Aorta (tissue), 5 donors: Measurements from ENCODE around the gene ANKH. TPM values are rescaled to one million over a fixed set of nuclear protein-coding genes. Genes with fewer than 3 reads are reported as not detected.

ENCODE experiments used
- ATAC-seq: fragments of 200-7000 bp; cut with Tn5 transposase; one replicate; pipeline ENCODE4 v1.9.1; 2022; ENCODE audit warnings: moderate library complexity; ENCODE audit not compliant: low FRiP score
- DNase-seq, 2 donors: peaks; one replicate each; pipeline ENCODE4 v3.0.0-alpha.2; 2020
- H3K27ac ChIP-seq, 2 donors: one replicate each; pipeline ENCODE4 v1.5.1; 2013; ENCODE audit warnings: low read length in 2 of 2, mild to moderate bottlenecking in 2 of 2, moderate library complexity in 2 of 2, control low read depth in 1 of 2, inconsistent platforms in 1 of 2, low read depth in 1 of 2
- H3K27me3 ChIP-seq, 2 donors: one replicate each; pipeline ENCODE4 v1.6.1; 2013; ENCODE audit warnings: control low read depth in 1 of 2, low read length in 1 of 2, mild to moderate bottlenecking in 1 of 2, moderate library complexity in 1 of 2; ENCODE audit not compliant: insufficient read depth in 2 of 2, control insufficient read depth in 1 of 2
- H3K36me3 ChIP-seq, 2 donors: one replicate each; pipeline ENCODE4 v1.6.1; 2013; ENCODE audit warnings: control low read depth in 1 of 2, low read length in 1 of 2, mild to moderate bottlenecking in 1 of 2; ENCODE audit not compliant: insufficient read depth in 2 of 2, control insufficient read depth in 1 of 2
- H3K4me1 ChIP-seq, 2 donors: one replicate each; pipeline ENCODE4 v1.6.1; 2013; ENCODE audit warnings: low read length in 2 of 2, control low read depth in 1 of 2, mild to moderate bottlenecking in 1 of 2, moderate library complexity in 1 of 2; ENCODE audit not compliant: insufficient read depth in 2 of 2, control insufficient read depth in 1 of 2
- H3K4me3 ChIP-seq, 2 donors: one replicate each; pipeline ENCODE4 v1.5.1; 2013; ENCODE audit warnings: low read length in 2 of 2, control low read depth in 1 of 2, mild to moderate bottlenecking in 1 of 2
- H3K9me3 ChIP-seq: one replicate; pipeline ENCODE4 v1.6.1; 2013; ENCODE audit warnings: mild to moderate bottlenecking, low read length; ENCODE audit not compliant: control insufficient read depth
- WGBS, 2 donors: extraction: QIAGEN DNeasy Blood & Tissue Kit; methylation state at CpG; one replicate each; pipeline ENCODE4 v1.1.7; 2013; 5-methylcytosine and 5-hydroxymethylcytosine counted together
- intact Hi-C, 2 donors: fragments of 100-400 bp; cut with DNase I; formaldehyde crosslinking; loops; one replicate each; pipeline versions ENCODE4 v1.14.2 to v1.15.0; 2022
- polyA plus RNA-seq, 2 donors: library from polyadenylated mRNA; stranded (reverse); fragments of 200-250 nt; gene quantifications; one replicate each; pipeline ENCODE4 v1.2.3, GENCODE V29; 2013
- total RNA-seq, 2 donors: library from RNA; stranded (reverse); fragmentation: NEBNext Ultra II Directional; extraction: Animal tissue kit (Norgen Biotek cat#: 25700); gene quantifications; one replicate each; pipeline ENCODE4 v1.2.1, GENCODE V29; 2021
- donor health status: healthy with polysubstance abuse.
- donor health status: Bipolar disorder and iron deficiency.
- donor health status: DM: no; HTN: no; CAD: no.
- donor health status: DM: no; HTN: no; CAD: no.
- donor health status: DM: yes; HTN: yes; CAD: no.

The ANKH gene
- total and polyA plus RNA-seq, 4 donors: 63.7 to 257 (median 167) TPM

GRCh38 chr5:14831006-14831338, 40.6 kb downstream of the ANKH start:
- no peak overlapping the region for H3K4me3 ChIP-seq

DNA sequence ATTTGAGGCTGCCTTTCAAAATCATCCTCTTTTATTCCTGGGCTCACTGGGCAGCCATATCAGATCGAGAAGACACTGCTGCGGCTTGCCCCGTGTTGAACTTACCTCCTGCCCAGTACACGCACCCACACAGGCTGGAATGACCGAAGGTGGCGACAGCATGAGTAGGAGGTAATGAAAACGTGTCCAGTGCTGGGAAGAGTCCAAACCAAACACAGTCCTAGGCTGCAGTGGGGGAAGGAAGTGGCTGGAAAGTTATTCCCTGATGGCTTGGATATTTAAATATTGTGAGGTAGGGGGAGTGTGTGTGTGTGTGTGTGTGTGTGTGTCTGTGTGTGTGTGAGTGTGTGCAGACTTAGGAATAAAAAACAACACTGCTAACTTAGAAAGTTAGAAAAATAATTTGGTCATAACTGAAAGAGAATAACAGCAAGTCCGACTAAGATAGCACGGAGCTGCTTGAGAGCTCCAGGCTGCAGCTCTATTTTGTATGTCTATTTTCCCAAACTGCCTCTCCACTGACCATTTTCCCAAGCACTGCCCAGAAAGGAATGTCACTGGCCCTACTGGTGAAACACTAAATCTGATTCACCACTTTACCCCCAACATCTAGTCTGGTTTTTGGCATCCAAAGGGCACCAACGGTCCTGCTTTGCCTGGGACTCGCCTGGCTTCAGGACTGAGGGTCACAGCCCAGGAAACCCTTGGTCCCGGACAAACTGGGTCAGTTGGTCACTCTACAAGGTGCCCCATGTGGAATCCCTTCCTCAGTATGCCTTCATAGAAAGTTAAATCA, 41.2 kb downstream of the ANKH start:
- ATAC-seq: peak; percentile 63
- H3K27ac ChIP-seq: peak overlapping the region in 1 of 2 donors; percentile 22
- 5 to 7% methylated on average over 12 of the region's 12 CpGs for WGBS, 2 donors
- H3K36me3 ChIP-seq: no peaks in the 10 kb centered on the region
- intact Hi-C loops: no loop called here
- peaks cover 0 to 10% of the 10 kb centered on the region in 2 donors for H3K4me1 ChIP-seq
- no peaks in the 10 kb centered on the region for H3K27me3 ChIP-seq
- peak overlapping the region in 1 of 2 donors; percentile 0 for H3K4me3 ChIP-seq
- DNase-seq: no peak
- no peaks in the 10 kb centered on the region for H3K9me3 ChIP-seq

More at GRCh38 chr5:14831006-14831338, 40.6 kb downstream of the ANKH start:
- intact Hi-C loops: no loop called here
- WGBS, 2 donors: 48 to 49% methylated on average over 2 of the region's 2 CpGs
- Histone ChIP-seq H3K9me3 (no peaks in the 10 kb centered on the region), H3K27ac (peak overlapping the region in 1 of 2 donors; percentile 22), H3K4me1 (peaks cover 0 to 10% of the 10 kb centered on the region in 2 donors), H3K27me3 (no peaks in the 10 kb centered on the region), H3K36me3 (no peaks in the 10 kb centered on the region)
- DNase-seq (no peak), ATAC-seq (no peak)

DNA sequence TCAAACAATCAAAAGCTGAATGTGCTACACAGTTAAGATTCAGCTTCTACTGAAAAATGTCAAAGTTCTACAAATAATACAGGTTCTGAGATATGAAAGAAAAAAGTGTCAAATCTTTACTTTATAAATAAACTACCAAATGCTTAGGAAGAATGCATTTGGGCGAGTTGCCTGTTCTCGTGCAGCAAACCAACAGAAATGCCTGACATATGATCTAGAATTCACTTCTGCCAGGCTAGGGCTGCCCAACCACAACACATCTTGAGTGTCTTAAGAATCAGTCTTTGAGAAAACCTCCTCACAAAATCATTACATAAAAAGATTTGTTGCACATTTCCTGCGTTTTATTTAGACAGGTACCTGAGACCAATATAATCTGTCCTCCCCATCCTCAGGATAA, 42.2 kb downstream of the ANKH start:
- WGBS, 2 donors: 13 to 14% methylated on average over 3 of the region's 3 CpGs
- ATAC-seq (no peak), DNase-seq (no peak)
- no peaks in the 10 kb centered on the region for H3K27me3 ChIP-seq
- H3K4me3 ChIP-seq: no peak overlapping the region
- no peak overlapping the region for H3K27ac ChIP-seq
- H3K9me3 ChIP-seq: no peaks in the 10 kb centered on the region
- no peaks in the 10 kb centered on the region for H3K36me3 ChIP-seq
- H3K4me1 ChIP-seq: peaks cover 3 to 10% of the 10 kb centered on the region in 2 donors
- intact Hi-C loops: loop anchor here in 1 of 2 donors (5.0 kb wide), 1 partner anchor 43 kb away; the partner anchor contains the start of gene ANKH

GRCh38 chr5:14826714-14827113, 44.9 kb downstream of the ANKH start:
- H3K4me3 ChIP-seq: no peak overlapping the region
- H3K4me1 ChIP-seq: peaks cover 3 to 12% of the 10 kb centered on the region in 2 donors
- 40 to 51% methylated on average over 4 of the region's 4 CpGs for WGBS, 2 donors
- no peaks in the 10 kb centered on the region for H3K9me3 ChIP-seq
- H3K36me3 ChIP-seq: no peaks in the 10 kb centered on the region
- intact Hi-C loops: loop anchor here in 1 of 2 donors (5.0 kb wide), 1 partner anchor 46 kb away; the partner anchor contains the start of gene ANKH
- no peak overlapping the region for H3K27ac ChIP-seq
- ATAC-seq (no peak), DNase-seq (no peak)
- no peaks in the 10 kb centered on the region for H3K27me3 ChIP-seq

GRCh38 chr5:14825977-14826376, 45.6 kb downstream of the ANKH start:
- Histone ChIP-seq H3K27ac (no peak overlapping the region), H3K9me3 (no peaks in the 10 kb centered on the region), H3K4me3 (no peak overlapping the region), H3K27me3 (no peaks in the 10 kb centered on the region), H3K4me1 (peaks cover 3 to 8% of the 10 kb centered on the region in 2 donors), H3K36me3 (no peaks in the 10 kb centered on the region)
- intact Hi-C loops: loop anchor here in 1 of 2 donors (5.0 kb wide), 1 partner anchor 46 kb away; the partner anchor contains the start of gene ANKH
- WGBS, 2 donors: 94 to 97% methylated on average over 2 of the region's 2 CpGs
- DNase-seq: no peak
- ATAC-seq: no peak

- Histone ChIP-seq H3K9me3 (no peaks in the 10 kb centered on the region), H3K27me3 (no peaks in the 10 kb centered on the region), H3K36me3 (no peaks in the 10 kb centered on the region), H3K27ac (no peak overlapping the region), H3K4me3 (no peak overlapping the region), H3K4me1 (peaks cover 3 to 5% of the 10 kb centered on the region in 2 donors)
- intact Hi-C loops: no loop called here
- DNase-seq (no peak), ATAC-seq (no peak)
- WGBS, 2 donors: 69 to 75% methylated on average over 3 of the region's 3 CpGs
Observed at GRCh38 chr5:14824499-14824898, 47.1 kb downstream of the ANKH start.

- intact Hi-C loops: no loop called here
- ATAC-seq: no peak
- H3K4me3 ChIP-seq: no peak overlapping the region
- no peaks in the 10 kb centered on the region for H3K9me3 ChIP-seq
- 57 to 65% methylated on average over 9 of the region's 9 CpGs for whole genome bisulfite sequencing, 2 donors
- no peak overlapping the region for H3K27ac ChIP-seq
- no peak for DNase-seq
- H3K36me3 ChIP-seq: no peaks in the 10 kb centered on the region
- peaks cover 4 to 13% of the 10 kb centered on the region in 2 donors for H3K4me1 ChIP-seq
- H3K27me3 ChIP-seq: no peaks in the 10 kb centered on the region
Observed at GRCh38 chr5:14821100-14821845, 50.3 kb downstream of the ANKH start.

GRCh38 chr5:14818931-14819790, 52.4 kb downstream of the ANKH start:
- Histone ChIP-seq H3K27ac (peak overlapping the region in 1 of 2 donors; percentile 56), H3K9me3 (no peaks in the 10 kb centered on the region), H3K4me1 (peaks cover 1 to 13% of the 10 kb centered on the region in 2 donors), H3K4me3 (no peak overlapping the region), H3K27me3 (no peaks in the 10 kb centered on the region), H3K36me3 (no peaks in the 10 kb centered on the region)
- DNase-seq (peak in 1 of 2 donors; percentile 64), ATAC-seq (no peak)
- intact Hi-C loops: loop anchor here in 1 of 2 donors (5.0 kb wide), 1 partner anchor 43 kb away; no protein-coding TSS in a partner anchor
- WGBS, 2 donors: 39 to 41% methylated on average over 14 of the region's 14 CpGs
